Neural progenitor cell (in vitro differentiated cells): Measurements from ENCODE around the gene CDK9. TPM values are rescaled to one million over a fixed set of nuclear protein-coding genes. Genes with fewer than 3 reads are reported as not detected.

ENCODE experiments used
- DNase-seq: peaks from one replicate; pipeline ENCODE4 v3.0.0-alpha.2; 2016; ENCODE audit warnings: low spot score
- H2AFZ ChIP-seq: fragments of 200-600 bp; sonication (generic); replicated peaks from 2 replicates; pipeline ENCODE4 v1.6.1; 2016; ENCODE audit warnings: antibody characterized with exemption
- H3F3A ChIP-seq: fragments of 200-600 bp; sonication (generic); 2 replicates; pipeline ENCODE4 v1.6.1; 2016; ENCODE audit warnings: antibody characterized with exemption, low read depth
- H3K27ac ChIP-seq: fragments of 200-600 bp; sonication (generic); 2 replicates; pipeline ENCODE4 v1.5.1; 2016; ENCODE audit warnings: mild to moderate bottlenecking
- H3K27me3 ChIP-seq: fragments of 200-600 bp; sonication (generic); 2 replicates; pipeline ENCODE4 v1.6.1; 2016; ENCODE audit warnings: mild to moderate bottlenecking, moderate library complexity
- H3K36me3 ChIP-seq: fragments of 200-600 bp; sonication (generic); 2 replicates; pipeline ENCODE4 v1.5.1; 2016
- H3K4me1 ChIP-seq: fragments of 200-600 bp; sonication (generic); 2 replicates; pipeline ENCODE4 v1.6.1; 2016; ENCODE audit warnings: mixed run types
- H3K4me2 ChIP-seq: fragments of 200-600 bp; sonication (generic); 2 replicates; pipeline ENCODE4 v1.6.1; 2016
- H3K4me3 ChIP-seq: fragments of 200-600 bp; sonication (generic); 2 replicates; pipeline ENCODE4 v1.5.1; 2016
- H3K79me2 ChIP-seq: fragments of 200-600 bp; sonication (generic); 2 replicates; pipeline ENCODE4 v1.6.1; 2016; ENCODE audit warnings: low read depth
- H3K9ac ChIP-seq: fragments of 200-600 bp; sonication (generic); 2 replicates; pipeline ENCODE4 v1.6.1; 2016
- H3K9me3 ChIP-seq: fragments of 200-600 bp; sonication (generic); 2 replicates; pipeline ENCODE4 v1.5.1; 2016; ENCODE audit warnings: low read depth
- H4K20me1 ChIP-seq: fragments of 200-600 bp; sonication (generic); 2 replicates; pipeline ENCODE4 v1.6.1; 2016; ENCODE audit warnings: low read depth
- H3K27ac Mint-ChIP-seq: 3 replicates; pipeline ENCODE4 v1.8.0; 2021; ENCODE audit warnings: mixed read lengths
- H3K27me3 Mint-ChIP-seq: 2 replicates; pipeline ENCODE4 v1.8.0; 2022; ENCODE audit warnings: low read depth, mild to moderate bottlenecking, inconsistent platforms, moderate library complexity, mixed read lengths; ENCODE audit not compliant: insufficient read depth
- H3K36me3 Mint-ChIP-seq: 3 replicates; pipeline ENCODE4 v1.8.0; 2021; ENCODE audit warnings: mixed read lengths
- H3K4me1 Mint-ChIP-seq: 3 replicates; pipeline ENCODE4 v1.8.0; 2021; ENCODE audit warnings: mixed read lengths
- H3K4me3 Mint-ChIP-seq: 3 replicates; pipeline ENCODE4 v1.8.0; 2021; ENCODE audit warnings: mild to moderate bottlenecking, moderate library complexity, mixed read lengths
- H3K9me3 Mint-ChIP-seq: 3 replicates; pipeline ENCODE4 v1.8.0; 2020; ENCODE audit warnings: mixed read lengths
- EZH2 ChIP-seq: fragments of 200-600 bp; sonication (generic); IDR thresholded peaks from 2 replicates; pipeline ENCODE4 v1.6.1; 2017; ENCODE audit warnings: antibody characterized with exemption, mild to moderate bottlenecking, moderate library complexity
- EZH2phosphoT487 ChIP-seq: fragments of 200-600 bp; sonication (generic); IDR thresholded peaks from 2 replicates; pipeline ENCODE4 v1.6.1; 2017; ENCODE audit warnings: antibody characterized with exemption
- total RNA-seq: library from RNA; depleted of rRNA; stranded (reverse); fragments of >200 nt; gene quantifications from 2 replicates; pipeline ENCODE4 v1.2.3, GENCODE V29; 2015; ENCODE audit warnings: low replicate concordance
- TF ChIP-seq, protein P1 (sequence below): fragments of 200-600 bp; sonication (generic); IDR thresholded peaks from 2 replicates; pipeline ENCODE4 v1.5.1; 2017; ENCODE audit warnings: antibody characterized with exemption, mild to moderate bottlenecking

CDK9 gene
- total RNA-seq, 1 donor from 2014 or later, result 22.5 TPM

GRCh38 chr9:127771570-127772189 is 14.2 kb upstream of the CDK9 start:
- H2AFZ ChIP-seq, result peak overlapping the region; percentile 66
- Mint-ChIP-seq H3K27me3 (peaks cover 14% of the 10 kb centered on the region), H3K9me3 (no peaks in the 10 kb centered on the region), H3K36me3 (no peaks in the 10 kb centered on the region), H3K4me1 (peaks cover 39% of the 10 kb centered on the region), H3K27ac (no peak overlapping the region), H3K4me3 (peak overlapping the region; percentile 83)
- no peak overlapping the region for H3K9ac ChIP-seq
- peaks cover 8% of the 10 kb centered on the region for H3K27me3 ChIP-seq
- peak overlapping the region; percentile 38 for H3K4me3 ChIP-seq
- no peaks in the 10 kb centered on the region for H3K9me3 ChIP-seq
- H3K36me3 ChIP-seq, result no peaks in the 10 kb centered on the region
- H4K20me1 ChIP-seq, result no peaks in the 10 kb centered on the region
- TF ChIP-seq, protein P1, sequence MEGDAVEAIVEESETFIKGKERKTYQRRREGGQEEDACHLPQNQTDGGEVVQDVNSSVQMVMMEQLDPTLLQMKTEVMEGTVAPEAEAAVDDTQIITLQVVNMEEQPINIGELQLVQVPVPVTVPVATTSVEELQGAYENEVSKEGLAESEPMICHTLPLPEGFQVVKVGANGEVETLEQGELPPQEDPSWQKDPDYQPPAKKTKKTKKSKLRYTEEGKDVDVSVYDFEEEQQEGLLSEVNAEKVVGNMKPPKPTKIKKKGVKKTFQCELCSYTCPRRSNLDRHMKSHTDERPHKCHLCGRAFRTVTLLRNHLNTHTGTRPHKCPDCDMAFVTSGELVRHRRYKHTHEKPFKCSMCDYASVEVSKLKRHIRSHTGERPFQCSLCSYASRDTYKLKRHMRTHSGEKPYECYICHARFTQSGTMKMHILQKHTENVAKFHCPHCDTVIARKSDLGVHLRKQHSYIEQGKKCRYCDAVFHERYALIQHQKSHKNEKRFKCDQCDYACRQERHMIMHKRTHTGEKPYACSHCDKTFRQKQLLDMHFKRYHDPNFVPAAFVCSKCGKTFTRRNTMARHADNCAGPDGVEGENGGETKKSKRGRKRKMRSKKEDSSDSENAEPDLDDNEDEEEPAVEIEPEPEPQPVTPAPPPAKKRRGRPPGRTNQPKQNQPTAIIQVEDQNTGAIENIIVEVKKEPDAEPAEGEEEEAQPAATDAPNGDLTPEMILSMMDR, result no peak
- TF ChIP-seq EZH2phosphoT487, result no peak
- H3K4me2 ChIP-seq, result peak overlapping the region; percentile 69
- H3F3A ChIP-seq, result peaks cover 22% of the 10 kb centered on the region
- peaks cover 9% of the 10 kb centered on the region for H3K4me1 ChIP-seq
- H3K27ac ChIP-seq, result no peak overlapping the region
- H3K79me2 ChIP-seq, result no peaks in the 10 kb centered on the region
- no peak for DNase-seq

DNA sequence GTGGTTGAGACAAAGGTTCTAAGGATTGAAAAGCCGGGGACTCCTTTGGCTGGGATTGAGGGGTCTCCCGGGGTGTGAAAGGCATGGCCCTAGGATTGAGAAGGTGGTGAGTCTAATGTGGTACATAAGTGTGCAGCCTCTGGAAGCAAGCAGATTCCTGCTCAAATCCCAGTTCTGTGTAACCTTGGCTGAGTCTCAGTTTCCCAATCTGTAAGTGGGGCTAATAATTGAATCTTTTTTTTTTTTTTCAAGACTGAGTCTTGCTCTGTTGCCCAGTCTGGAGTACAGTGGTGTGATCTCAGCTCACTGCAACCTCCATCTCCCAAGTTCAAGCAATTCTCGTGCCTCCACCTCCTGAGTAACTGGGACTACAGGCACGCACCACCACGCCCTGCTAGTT is 13.2 kb upstream of the CDK9 start:
- no peak for DNase-seq
- H3K4me3 Mint-ChIP-seq, result no peak overlapping the region
- Histone ChIP-seq H3K36me3 (no peaks in the 10 kb centered on the region), H3K9me3 (no peaks in the 10 kb centered on the region), H3K4me3 (no peak overlapping the region), H3K27ac (no peak overlapping the region), H3F3A (peaks cover 22% of the 10 kb centered on the region), H3K79me2 (no peaks in the 10 kb centered on the region), H4K20me1 (no peaks in the 10 kb centered on the region), H2AFZ (no peak overlapping the region), H3K9ac (no peak overlapping the region), H3K4me2 (no peak overlapping the region), H3K4me1 (peaks cover 10% of the 10 kb centered on the region), H3K27me3 (peaks cover 8% of the 10 kb centered on the region)
- peaks cover 37% of the 10 kb centered on the region for H3K4me1 Mint-ChIP-seq
- H3K36me3 Mint-ChIP-seq, result no peaks in the 10 kb centered on the region
- TF ChIP-seq, protein P1, result no peak
- TF ChIP-seq EZH2 (no peak), EZH2phosphoT487 (no peak)
- H3K27ac Mint-ChIP-seq, result no peak overlapping the region
- H3K9me3 Mint-ChIP-seq, result no peaks in the 10 kb centered on the region
- peaks cover 11% of the 10 kb centered on the region for H3K27me3 Mint-ChIP-seq

DNA sequence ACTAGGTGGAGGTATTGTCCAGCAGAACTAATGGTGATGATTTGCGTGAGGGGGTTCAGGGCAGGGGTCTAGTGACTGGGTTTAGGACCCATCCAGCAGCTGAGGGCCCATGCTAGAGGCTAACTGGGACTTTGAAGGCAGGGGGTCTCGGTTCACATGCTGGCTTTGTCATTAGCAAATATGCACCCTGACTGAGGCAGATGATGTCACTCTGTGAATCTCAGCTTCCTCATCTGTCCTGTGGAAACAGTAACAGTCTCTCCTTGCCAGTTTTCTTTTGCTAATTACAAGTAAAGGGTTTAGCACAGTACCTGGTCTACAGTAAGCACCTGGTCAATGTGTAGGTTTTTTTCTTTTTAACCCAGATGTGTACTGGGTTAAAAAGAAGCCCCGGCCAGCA is 12.6 kb upstream of the CDK9 start:
- Histone ChIP-seq H3F3A (peaks cover 22% of the 10 kb centered on the region), H3K4me3 (no peak overlapping the region), H3K9ac (no peak overlapping the region), H4K20me1 (no peaks in the 10 kb centered on the region), H3K4me2 (no peak overlapping the region), H3K9me3 (no peaks in the 10 kb centered on the region), H3K27ac (no peak overlapping the region), H2AFZ (no peak overlapping the region), H3K27me3 (peaks cover 8% of the 10 kb centered on the region), H3K36me3 (no peaks in the 10 kb centered on the region), H3K4me1 (peaks cover 10% of the 10 kb centered on the region), H3K79me2 (no peaks in the 10 kb centered on the region)
- Mint-ChIP-seq H3K27ac (no peak overlapping the region), H3K36me3 (no peaks in the 10 kb centered on the region), H3K27me3 (peaks cover 16% of the 10 kb centered on the region), H3K4me1 (peaks cover 35% of the 10 kb centered on the region), H3K9me3 (no peaks in the 10 kb centered on the region), H3K4me3 (no peak overlapping the region)
- TF ChIP-seq, protein P1, result no peak
- TF ChIP-seq EZH2phosphoT487, result no peak
- TF ChIP-seq EZH2, result no peak
- DNase-seq, result no peak
